GM19324 (cell line): ENCODE measurements around the gene GREM2.

ENCODE experiments used
- ATAC-seq: cut with Tn5 transposase; IDR thresholded peaks from one replicate; pipeline ENCODE4 v1.9.1; 2021; ENCODE audit warnings: mild to moderate bottlenecking, moderate library complexity; ENCODE audit not compliant: unreplicated experiment, low FRiP score

GREM2 gene

DNA sequence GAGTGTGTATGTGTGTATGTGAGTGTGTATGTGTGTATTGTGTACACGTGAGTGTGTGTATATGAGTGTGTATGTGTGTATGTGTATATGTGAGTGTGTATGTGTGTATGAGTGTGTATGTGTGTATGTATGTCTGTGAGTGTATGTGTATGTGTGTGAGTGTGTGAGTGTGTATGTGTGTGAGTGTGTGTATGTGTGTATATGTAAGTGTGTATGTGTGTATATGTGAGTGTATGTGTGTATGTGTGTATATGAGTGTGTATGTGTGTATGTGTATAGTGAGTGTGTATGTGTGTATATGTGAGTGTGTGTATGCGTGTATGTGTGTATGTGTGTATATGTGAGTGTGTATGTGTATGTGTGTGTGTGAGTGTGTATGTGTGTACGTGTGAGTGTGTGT lies 49.2 kb downstream of the GREM2 start:
- no peak for ATAC-seq

DNA sequence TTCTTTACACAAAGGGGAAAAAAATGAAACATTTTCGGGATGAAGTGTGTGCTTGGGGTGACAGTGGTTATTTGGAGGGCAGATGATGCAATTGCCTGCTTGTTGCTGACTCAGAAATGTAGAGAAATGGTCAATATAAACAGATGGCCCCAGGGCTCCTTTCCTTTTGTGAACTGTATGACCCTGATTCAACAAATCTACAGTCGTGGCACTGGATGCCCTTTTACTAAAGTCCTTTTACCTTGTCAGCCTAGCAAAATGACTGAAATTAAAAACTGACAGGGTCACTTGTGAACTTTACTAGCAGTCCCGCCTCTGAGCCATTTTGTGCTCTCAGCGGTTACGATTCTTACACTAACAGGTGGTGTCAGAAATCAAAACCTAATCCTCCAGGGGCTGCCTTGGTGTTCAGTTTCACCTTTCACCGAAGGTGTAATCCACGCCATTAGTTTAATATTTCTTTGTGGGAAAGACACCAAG lies 49.8 kb downstream of the GREM2 start:
- ATAC-seq = no peak

DNA sequence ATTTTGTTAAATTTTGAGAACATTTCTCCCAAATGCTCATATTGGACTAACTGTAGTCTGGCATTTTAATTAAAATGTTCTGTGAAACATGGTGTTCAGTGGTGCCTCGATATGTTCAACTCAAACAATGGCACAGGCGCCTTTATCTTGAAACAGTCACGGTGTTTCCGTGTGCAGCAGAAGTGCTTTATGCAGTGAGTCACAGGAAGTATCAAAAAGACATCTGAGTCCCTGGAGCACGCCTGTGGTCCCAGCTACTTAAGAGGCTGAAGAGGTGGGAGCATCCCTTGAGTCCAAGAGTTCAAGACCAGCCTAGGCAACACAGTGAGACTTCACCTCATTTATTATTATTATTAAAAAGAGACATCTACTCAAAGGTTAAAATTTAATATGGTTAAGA lies 52.2 kb downstream of the GREM2 start:
- no peak for ATAC-seq

DNA sequence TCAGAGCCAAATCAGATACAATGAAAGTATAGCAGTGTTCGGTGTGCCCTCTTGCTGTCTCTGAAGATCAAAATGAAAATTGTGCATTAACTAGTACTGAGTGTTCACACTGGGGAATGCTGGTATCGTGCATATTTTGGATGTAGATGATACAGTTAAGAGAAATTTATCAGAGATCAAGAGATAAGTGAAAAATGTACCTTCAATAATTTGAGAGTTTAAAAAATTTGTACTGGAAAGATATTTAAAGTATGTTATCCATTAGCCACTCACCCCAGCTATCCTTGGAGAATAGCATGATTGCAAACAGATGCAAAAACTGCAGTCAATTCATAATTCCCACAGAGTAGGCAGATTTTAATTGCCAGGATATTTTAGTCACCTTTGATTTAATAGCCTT lies 56.4 kb downstream of the GREM2 start:
- no peak for ATAC-seq

DNA sequence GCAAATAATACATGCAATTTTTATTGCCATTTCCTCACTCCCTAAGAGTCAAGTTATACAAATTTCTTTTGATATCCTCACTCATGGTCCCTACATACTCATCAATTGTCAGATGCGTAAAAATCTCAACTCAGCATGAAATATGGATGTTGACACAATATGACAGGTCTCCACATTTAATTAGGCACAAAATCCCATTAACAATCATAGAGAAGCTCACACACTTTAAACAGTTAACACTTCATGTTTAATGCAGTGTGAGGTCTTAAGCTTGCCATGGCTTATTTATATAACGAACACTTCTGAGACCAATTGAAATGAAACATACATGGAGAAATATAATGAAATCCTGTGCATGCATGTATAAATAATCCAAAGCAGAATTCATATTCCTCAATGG lies 58.6 kb downstream of the GREM2 start:
- ATAC-seq = no peak

DNA sequence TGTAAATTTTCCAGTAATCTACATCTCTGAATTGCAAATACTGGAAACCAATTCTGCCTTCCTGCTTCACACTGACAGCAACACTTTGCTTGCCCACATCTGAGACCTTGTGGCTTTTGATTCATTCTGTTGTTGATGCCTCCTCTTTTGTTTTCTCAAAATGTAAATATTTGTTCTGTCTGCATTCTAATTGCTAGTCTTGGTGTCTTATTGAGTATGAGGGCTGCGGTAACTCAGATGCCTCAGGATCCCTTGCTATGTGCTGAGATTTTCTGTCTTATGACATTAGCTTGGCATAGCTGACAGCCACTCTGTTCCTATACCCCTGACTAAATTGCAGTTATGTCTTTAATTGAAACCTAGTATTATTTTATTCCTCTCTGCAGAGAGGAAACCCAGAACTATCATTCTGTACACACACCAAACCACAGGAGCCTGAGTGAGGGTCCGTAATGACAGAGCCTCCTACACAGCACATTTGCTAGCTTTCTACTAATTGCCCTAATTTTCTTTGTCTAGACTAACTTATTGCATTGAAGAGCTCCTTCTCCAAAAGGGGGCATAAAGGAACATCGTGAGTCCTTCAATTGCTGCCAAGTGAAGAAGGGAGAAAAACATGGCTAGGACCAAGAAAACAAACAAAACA lies 72.1 kb downstream of the GREM2 start:
- ATAC-seq = no peak

DNA sequence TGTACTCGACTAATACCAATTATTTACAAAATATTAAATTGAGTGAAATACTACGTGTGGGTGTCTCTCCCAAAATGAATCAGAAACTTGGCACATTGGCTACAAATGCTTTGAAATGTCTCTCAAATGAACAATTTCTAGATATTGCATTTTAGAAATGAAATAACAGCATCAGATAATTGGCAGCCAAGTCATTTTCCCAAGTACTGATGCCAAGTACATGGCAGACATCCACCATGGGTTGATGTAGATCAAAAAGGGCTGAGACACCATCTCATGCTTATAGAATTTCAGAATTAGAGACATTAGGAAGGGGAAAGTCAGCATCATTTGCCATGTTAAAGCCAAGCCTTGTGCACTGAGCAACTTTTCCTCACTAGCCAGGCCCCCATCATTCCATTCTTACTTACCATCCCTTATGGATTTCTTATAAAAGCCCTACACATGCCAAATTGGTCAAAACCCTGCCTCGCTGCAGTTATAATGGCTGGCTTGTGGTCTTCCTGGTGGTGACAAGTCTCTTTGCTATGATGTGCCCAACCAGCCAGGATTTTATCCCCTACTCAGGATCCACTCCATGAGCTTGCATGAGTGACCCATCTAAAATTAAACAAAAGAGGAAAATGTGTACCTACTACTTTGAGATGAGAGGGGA lies 73.1 kb downstream of the GREM2 start:
- no peak for ATAC-seq

DNA sequence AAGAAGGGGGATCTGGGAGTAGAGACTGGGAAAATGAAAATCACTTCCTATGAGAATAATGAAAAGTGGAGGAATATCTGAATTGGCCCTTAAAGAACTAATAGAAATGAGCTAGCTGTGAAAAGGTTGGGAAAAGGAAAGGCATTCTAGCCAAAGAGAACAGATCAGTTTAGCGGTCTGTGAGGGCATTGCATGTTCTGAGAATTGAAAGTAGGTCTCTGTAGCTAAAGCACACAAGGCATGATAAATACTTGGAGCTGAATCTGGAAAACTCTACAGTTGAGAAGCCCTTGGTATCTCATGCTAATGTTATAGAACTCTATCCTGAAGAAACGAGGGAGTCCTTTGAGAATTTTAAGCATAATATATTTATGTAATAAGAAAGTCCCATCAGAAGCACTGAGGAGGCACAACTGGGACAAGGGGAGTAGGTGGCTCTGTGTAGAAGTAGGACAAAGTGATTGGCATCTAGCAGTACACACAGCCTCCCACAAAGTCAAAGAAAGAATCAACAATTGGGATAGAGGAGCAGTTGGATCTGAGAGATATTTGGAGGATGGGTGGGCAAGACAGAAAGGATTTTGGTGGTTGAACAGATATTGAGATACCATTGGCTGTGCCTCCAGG lies 78.7 kb downstream of the GREM2 start:
- ATAC-seq = no peak

DNA sequence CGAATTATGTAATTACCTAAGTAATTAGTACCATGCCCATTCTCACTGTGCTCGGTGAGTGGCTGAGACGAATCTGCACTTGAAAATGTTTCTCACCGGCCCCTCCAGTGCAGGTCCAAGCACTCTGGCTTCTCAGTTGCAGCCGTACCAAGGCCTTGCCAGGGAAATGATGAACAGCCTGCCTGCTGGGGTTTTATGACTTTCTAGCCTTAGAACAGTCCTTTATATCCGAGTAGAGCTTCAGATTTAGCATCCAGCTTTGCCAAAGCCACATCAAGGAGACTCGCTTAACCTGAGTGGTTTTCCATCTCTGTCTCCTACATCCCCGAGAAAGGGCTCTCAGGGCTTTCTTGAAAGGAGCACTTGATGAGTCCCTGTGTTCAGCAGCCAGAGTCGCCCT lies 83.4 kb downstream of the GREM2 start:
- ATAC-seq = no peak

DNA sequence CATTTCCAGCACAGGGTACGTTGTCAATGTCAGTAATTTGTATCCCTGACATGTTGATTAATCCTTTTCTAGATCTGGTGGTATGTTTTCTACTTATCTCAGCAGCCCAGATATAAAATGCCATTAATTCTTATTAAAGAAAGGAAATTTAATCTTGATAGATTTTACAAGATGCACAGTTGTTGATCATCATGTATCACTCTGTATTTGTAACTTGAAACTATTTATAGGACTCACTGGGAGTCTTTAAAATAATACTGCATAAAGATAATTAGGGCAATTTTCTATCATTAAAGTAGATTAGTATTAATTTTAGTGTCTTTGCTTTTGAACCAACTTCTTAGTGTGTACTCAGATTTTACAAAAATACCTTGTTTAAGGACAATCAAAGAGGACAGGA lies 84.9 kb downstream of the GREM2 start:
- ATAC-seq = no peak

DNA sequence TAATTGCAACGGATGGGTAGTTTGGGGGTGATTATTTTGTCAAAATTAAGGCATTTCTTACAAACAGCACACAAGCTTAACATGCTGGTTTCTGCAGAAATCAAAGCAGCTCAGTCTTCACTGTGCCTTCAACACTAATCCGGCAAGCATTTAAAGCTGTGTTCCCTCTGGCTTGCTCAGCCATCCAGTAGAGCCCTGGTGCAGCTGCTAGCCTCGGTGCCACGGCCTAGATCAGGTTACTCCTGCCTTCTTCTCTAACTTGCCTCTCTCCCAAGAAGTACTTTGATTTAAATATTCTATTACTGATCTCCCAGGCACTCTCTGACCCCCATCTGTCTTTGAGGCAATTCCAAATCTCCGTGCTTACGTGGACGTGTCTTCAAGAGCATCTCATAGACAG lies 85.6 kb downstream of the GREM2 start:
- no peak for ATAC-seq

DNA sequence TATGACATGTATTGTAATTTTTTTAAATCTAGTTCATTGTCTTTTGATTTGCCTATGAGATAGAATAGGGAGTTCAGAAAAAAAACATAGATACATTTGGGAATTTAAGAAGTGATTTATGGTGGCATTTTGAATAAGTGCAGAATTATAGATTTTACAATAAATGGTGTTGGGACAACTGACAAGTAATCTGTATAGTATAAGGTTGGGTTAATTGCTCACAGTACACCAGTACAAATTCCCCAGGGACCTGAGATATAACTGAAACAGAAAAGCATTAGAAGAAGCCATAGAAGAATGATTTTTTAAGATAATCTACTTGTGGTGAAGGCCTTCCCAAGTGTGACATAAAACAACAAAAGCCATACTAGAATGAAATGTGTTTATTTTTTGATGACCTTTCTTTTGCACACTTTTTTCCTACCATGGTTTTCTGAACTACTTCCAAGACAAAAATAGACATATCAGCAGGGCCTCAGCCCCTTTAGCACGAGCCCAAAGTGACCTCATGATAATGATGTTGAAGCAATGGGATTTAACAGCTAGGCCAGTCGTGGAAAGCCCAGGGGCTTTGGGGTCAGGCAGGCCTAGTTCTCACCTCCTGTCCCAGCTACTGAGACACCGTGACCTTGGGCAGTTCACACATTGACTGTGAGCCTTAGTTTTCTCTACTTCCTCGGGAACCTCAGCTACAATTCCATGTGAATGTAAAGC lies 87.4 kb downstream of the GREM2 start:
- no peak for ATAC-seq

DNA sequence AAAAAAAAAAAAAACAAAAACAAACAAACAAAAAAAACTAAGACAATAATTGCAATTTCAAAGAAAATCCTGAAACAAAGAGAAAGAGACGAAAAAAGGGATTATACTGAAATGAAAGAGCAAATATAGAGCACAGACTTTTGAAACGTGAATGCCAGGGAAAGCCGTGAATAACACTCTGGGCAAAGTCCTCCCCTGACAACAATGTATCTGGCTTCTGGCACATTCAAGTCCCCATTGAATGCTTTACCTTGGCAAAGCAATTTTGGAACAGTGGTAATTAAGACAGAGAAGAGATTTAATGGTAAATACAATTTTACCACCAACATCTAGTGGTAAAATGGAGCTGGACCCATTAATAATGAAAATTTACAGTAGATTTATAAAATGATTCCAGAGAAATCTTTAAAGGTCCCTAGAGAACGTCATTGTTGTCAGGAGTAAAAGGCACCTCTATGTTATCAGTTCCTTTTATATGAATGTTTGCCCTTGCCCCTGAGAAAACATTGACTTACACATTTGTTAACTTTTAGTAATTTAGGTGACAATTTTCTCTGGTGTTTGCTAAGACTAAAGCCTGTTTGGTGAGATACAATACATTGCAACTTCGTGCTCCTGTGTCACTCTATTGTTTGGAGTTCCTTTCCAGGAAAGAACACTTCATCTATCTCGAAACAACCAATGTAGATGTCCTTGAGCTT lies 89.7 kb downstream of the GREM2 start:
- ATAC-seq = no peak

DNA sequence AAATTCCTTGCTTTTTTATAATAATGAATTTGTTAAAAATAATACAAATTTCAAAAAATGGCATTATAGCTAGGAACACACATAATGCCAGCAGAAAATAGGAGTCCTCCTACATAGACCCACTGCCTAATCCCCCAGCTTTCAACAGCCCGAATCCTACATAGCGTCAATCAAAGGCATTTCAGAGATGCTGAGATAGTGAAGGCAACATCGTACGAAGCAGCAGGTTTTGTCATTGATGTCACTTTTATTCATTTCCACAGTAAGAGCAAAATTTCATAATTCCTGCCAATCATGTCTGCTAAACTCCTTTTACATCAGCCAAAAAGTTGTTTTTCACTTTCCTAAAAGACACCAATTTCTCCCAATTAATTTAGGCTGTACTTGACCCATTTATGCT lies 94.1 kb downstream of the GREM2 start:
- no peak for ATAC-seq

DNA sequence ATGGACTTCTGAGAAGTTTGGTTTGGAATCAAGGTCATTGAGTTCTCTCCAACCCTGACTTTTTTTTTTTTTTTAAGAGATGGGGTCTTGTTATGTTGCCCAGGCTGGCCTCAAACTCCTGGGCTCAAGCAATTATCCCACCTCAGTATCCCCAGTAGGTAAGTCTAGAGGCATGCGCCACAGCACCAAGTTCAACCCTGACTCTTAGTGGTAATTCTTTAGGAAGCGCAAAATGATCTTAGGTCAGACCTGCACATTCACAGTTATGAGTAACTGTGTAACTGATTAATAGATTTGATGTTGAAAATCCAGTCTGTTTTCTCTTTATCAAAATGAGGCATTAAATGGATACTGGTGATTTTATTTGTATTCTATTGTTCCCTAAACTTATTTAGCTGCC lies 95.9 kb downstream of the GREM2 start:
- no peak for ATAC-seq

DNA sequence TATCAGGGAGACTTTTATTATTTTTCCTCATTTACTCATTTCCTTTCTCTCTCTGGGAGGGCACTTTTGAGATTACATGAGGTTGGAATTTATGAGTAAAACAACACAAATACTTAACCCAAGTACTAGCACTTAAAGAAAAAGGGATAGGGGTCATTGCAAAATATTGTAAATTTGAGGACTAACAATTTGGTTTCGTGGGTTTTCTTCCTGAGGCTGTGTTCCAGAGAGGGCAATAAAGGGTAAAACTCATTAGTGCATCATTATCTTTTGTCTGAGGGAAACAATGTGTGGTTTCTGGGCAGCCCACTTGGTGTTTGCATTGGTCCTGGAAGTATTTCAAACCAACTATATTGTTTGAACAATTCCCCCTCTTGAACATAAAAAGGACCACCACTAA lies 96.5 kb downstream of the GREM2 start:
- ATAC-seq = no peak

DNA sequence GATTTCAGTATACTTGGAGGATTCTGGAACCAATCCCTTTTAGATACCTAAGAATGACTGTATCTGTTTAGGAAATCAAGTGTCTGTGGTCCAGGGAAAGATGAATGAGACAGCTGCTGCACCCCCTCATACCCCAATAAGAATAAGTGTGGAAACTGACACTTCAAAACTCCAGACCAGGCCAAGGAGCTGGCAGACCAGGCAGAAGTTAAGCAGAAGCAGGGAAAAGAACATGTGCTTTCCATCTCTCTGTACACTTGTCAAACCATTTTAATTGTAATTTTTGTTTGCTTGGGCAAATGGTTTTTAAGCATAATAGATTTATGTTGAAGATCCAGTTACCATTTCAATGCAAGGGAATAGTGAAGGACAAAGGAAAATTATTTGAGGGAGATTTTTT lies 100.2 kb downstream of the GREM2 start:
- no peak for ATAC-seq

DNA sequence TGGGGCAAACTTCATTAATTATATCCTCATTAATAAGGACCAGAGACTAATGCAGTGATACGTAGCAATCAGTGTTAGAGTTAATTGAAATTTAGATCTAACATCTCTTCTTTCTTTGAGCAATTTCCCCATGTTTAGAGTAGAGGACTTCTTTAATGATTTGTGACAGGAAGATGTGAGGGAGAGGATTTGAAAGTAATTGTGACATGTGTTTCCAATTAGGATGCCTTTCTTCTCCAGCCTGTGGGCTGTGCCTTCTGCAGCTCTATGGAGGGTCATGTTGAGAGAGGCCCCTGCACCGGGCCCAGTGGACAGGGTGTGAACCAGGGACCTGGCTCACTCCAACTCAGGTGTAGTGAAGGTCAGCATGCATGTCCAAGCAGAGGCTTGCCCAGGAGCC lies 103.0 kb downstream of the GREM2 start:
- no peak for ATAC-seq

DNA sequence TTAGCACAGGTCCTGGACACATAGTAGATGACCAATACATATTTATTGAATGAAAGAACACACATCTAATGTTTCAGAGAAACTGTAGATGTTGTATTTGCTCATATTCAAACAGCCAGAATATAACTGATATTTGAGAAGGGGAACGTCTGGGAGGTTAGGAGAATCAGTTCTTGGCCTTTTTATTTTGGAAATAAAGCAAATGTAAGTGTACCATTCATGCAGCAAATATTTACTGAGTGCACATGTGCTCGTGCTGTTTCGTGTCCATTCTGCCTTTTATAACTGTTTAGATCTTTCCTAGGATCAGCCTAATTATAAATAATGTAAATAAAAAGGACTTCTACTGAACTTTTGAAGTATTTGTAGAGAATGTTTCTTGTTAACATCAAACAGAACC lies 103.8 kb downstream of the GREM2 start:
- no peak for ATAC-seq

DNA sequence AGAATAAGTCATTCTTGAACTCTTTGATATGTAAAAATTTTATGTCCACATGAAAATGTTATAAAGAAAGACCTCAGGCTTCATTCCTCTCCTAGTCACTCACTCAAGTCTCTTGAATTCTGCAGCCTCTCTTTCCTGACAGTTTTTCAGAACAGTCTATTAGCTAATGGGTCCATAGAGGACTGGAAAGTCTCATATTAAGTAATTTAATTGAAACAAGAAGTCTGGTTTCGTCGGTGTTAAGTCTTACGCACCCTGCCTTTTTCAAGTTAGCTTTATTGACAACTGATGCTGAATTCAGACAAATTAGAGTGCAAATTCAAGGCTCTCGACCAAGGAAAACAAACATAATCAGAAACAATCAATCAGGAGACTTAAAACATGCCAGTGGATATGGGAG lies 105.8 kb downstream of the GREM2 start:
- ATAC-seq = no peak

DNA sequence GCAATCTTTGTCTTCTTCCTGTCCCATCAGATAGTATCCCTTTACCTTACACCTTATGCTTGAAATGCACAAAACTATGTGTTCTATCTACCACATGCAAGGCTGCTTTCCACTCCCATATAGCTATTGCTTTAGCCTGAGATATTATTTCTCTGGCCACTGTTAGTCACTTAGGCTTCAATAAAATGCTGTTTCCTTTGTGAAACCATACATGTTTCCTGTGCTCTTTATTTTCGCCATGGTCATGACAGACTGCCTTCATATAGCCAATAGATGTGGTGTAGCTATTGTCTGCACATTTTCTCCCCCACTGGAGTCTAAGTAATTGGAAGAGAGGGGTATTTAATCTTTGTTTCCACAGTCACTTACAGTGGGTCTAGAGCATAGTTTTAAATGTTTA lies 108.4 kb downstream of the GREM2 start:
- ATAC-seq = no peak
